ENCODE measurements around the gene PUDP.
"Not testable (repeated sequence)": the region's sequence is repeated elsewhere in the genome, so short reads cannot be mapped to it uniquely, and the experiment has no call there.

Gene PUDP

DNA sequence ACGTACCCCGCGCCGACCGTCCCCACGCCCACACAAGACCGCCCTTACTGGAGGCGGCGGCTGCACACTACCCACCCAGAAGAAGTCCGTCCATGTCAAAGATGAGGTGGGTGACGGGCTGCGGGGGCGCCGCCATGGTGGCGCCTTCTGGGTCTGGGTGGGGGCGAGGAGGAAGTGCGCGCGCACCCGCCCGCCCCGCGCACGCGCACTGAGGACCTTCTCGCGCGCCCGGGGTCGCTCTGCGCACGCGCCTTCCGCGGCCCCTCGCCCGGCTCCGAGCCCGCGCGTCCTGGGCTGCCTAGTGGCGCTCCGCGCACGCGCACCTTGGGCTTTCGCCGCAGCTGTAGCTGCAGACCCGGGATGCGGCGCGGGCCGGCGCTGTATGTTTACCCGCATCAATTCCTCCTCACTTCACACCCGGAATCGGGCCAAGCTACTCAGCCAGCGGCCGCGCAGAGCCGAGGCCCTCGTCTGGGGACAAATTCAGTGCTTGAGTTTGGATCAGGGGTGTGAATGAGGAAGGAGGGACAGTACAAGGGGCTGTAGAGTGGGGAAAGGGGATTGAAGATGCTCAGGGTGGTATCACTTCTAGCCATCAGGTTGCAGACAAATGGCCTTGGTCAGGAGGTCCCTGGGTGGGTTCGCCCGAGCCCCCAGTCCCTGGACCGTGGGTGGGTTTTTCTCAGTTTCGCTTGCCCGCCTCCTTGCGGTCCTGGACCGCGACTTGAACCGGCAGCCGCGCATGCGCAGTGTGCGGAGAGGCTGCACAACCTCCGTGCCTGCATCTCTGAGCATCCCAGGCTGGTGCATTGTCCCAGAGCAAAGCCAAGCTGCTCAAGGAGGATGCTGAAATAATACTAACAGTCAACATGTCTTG lies at the start of gene PUDP:
PUDP (minus strand) TSS at position 176 of the 877 bp plus-strand sequence; CDS start at position 136, 40 bp downstream.
- no peak for DNase-seq (ENCODE audit: low read depth, low spot score)

DNA sequence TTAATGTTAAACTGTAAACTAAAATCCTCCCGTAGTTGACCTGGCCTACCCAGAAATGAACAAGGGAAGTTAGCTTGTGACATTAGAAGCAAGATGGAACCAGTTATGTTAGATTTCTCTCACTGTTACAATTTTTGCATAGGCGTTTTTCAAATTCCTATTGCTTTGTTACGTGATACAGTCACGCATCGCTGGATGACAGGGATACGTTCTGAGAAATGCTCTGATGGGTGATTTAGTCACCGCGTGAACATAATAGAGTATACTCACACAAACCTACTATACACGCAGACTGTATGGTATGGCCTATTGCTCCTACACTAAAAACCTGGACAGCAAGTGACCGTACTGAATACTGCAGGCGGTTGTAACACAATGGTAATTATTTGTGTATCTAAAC lies 46.7 kb upstream of the PUDP start:
- no peak for DNase-seq (ENCODE audit: low read depth, low spot score)

GRCh38 chrX:7192871-7193270 lies 44.9 kb upstream of the PUDP start:
- DNase-seq (ENCODE audit: low read depth, low spot score) = no peak

DNA sequence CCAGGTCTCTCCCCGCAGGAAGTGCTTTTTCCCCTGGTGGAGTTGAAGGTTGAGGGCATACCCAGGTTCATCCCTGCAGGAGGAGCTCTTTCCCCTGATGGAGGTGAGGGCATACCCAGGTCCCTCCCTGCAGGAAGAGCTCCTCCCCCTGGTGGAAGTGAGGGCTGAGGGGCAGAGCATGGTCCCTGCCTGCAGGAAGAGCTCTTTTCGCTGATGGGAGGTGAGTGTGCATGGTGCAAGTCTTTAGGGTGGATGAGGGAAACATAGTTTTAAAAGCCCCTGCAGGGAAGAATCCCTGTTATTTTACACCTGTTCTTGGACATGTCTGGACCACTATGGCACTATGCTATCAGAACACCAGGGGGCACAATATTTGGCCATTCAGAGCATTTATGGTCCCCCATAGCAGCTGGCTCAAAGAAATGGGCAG lies 43.7 kb upstream of the PUDP start:
- no peak for DNase-seq (ENCODE audit: low read depth, low spot score)

DNA sequence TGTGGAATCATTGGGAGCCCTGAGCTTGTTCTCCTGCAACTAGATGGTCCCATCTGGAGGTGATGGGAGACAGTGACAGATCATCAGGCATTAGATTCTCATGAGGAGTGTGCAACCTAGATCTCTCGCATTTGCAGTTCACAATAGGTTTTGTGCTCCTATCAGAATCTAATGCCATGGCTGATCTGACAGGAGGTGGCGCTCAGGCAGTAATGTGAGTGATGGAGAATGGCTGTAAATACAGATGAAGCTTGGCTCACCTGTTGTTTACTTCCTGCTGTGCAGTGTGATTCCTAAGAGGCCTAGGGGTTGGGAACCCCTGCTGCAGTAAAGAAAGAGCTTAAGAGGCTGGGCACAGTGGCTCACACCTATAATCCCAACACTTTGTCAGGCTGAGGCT lies 42.2 kb upstream of the PUDP start:
- DNase-seq (ENCODE audit: low read depth, low spot score) = no peak

GRCh38 chrX:7188672-7189071 lies 40.7 kb upstream of the PUDP start:
- DNase-seq (ENCODE audit: low read depth, low spot score) = no peak

DNA sequence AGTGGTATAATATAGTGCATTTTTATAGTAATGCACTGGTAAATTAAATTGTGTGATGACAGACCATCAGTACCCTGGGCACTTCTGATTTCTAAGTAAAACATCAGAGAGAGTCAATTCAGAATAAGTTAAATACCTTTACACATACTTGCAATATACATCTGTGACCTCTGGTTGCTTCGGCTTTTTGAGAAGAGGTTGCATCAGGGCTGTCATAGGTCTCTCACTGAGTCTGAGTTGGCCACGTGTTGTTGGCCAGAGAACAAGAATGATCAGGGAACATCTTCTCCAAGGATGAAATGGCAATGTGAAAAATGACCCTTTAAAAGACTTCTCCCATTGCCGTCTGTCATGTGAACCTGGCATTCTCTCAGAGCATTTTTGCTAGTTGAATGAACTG lies 36.9 kb upstream of the PUDP start:
- no peak for DNase-seq (ENCODE audit: low read depth, low spot score)

- DNase-seq (ENCODE audit: low read depth, low spot score) = no peak
Measured at GRCh38 chrX:7179446-7179845, 31.5 kb upstream of the PUDP start.

- DNase-seq (ENCODE audit: low read depth, low spot score) = not testable (repeated sequence)
Measured at GRCh38 chrX:7178859-7179258, 30.9 kb upstream of the PUDP start.

GRCh38 chrX:7170898-7171297 lies 22.9 kb upstream of the PUDP start:
- DNase-seq (ENCODE audit: low read depth, low spot score) = no peak

DNA sequence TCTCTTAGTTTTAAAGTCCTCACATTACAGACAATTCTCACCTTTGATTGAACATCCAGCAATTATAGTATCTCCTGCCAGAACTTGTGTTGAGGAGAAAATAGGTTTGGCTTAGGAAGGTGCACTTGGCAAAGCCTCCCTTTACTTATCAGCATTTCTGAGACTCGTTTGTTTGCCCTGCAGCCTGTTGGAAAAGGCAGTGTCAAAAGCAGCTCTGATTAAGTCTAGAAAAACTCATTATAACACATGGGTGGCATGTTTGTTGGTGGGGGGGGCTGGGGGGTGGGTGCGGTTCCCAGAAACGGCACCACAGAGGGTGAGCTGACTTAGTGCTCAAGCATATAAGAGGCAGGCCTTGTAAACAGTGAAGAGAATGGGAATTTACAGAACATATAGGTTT lies 21.7 kb upstream of the PUDP start:
- DNase-seq (ENCODE audit: low read depth, low spot score) = no peak

DNA sequence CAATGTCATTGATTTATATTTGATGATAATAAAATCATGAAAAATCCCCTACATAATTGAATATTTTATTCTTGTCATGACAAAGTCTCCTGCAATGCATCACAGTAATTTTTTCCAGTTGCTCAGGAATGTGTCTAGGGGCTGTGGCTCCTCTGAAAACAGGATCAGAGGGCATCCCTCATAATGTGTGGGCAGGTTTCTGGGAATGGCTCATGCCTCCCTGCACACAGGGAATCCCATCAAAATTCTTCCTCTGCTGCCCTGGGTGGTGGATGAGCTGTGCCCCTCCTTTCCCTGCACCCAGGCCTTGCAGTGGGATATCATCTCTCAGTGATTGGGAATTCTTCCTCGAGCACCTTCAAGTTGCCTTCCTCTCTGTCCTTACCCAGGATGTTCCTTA lies 20.4 kb upstream of the PUDP start:
- no peak for DNase-seq (ENCODE audit: low read depth, low spot score)

DNA sequence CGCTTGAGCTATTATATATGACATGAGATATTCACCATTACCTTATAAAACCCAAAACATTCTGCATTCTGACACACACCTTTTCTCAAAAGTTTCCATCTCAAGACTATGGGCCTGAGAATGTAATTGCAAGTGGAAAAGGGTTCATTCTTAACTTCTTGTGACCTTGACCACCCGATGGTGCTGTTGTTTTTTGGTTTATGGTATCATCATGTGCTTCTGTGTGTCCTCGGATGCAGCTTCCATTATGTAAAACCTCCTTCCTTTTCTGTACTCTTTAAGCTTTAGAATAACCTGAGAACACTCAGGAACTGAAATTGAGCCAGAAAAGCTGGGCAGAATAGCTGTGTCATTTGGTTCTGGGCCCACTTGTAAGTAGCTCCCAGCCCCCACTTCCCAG lies 16.2 kb upstream of the PUDP start:
- DNase-seq (ENCODE audit: low read depth, low spot score) = no peak

DNA sequence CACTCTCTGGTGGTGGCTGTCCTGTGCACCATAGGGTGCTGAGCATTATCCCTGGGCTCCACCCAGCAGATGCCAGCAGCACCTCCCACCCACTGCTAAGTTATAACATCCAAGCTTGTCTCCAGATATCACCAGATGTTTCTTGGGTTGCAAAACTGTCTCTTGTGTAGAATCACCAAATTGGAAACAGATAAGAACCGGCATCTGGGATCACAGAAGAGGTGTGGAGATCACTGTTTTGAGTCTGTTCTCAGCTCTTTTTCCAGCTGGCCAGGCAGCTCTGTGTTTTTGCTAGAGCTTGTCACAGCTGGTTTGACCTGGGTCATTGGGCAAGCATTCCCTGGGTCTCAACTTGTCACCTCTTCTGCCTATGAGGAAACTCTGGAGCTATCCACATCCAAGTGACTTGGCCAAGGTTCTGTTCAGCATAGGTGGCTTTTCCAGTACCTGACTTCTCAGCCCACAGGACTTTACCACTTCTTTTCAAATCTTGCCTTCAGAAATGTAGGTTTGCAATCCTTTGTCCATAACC lies 15.3 kb upstream of the PUDP start:
- DNase-seq (ENCODE audit: low read depth, low spot score) = no peak

DNA sequence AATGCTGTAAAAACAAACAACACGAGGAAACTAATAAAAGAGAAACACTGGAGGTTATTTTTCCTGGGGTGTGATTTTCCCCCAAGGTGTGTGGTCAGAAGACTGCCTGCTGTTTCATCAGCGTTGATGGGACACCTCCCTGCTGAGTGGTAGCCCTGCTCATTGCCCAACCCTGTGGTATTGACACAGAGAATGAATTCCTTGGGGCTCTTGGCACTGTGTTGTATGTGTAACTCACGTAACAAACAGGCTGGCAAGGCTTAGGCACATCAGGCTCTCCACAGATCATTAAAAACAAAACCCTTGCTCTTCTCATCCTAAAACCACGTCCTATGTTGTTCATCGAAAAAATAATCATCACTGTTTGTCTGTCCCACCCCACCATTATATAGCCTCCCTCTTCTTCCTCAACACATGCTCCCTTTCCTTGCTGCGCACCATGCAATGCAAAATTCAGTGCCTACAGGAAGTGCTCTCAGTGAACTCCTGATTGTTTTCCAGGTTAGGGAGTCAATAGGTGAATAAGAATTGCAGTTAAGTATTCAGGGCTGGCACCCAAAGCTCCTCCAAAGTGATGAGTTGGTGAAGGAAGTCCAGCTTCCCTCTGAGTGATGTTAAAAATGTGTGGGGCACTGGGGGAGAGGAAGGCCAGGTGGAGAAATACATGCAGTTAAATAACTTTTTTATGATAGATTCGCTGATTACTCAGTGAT lies 11.4 kb upstream of the PUDP start:
- no peak for DNase-seq (ENCODE audit: low read depth, low spot score)

DNA sequence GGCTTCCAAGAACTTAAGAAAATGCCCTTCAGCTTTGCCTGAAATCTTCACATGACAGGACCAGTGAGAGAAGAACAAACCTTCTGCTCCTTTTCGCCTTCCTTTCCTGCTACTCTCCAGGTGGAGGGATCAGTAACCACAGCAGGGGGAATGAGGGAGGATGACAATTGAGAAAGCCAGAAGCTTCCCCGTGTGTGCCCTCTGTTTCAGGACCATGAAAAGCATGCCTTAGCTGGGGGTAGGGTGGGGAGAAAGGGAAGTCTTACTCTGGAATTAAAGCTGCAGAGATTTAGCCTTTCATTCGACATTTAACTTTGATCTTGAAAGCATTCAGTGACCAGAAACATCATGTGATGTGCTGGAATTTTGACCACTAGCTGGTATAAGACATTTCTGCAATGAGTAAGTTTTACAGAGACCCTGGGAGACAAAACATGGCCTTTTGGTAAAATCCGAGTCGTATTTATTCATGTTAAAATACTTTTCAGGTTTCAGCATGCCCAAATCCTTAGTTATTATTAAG lies 10.6 kb upstream of the PUDP start:
- no peak for DNase-seq (ENCODE audit: low read depth, low spot score)

- DNase-seq (ENCODE audit: low read depth, low spot score) = no peak
Measured at GRCh38 chrX:7156879-7157278, 8.9 kb upstream of the PUDP start.

DNA sequence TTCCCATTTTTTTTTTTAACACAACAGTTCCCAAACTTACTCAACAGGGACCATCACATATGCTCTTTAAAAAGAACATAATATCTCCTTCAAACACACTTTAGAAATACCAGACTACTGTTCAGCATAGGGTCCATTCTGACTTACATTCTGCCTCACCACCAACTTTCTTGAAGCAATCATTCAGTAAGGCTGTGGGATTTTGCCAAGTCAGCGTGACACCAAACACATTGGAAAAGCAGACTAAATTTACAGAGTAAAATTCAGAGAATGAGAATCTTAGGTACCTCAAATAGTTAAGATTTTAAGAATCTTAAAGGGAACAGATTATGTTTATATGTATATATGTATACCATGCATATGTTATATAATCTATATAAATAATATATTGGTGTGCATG lies 7.2 kb upstream of the PUDP start:
- no peak for DNase-seq (ENCODE audit: low read depth, low spot score)

GRCh38 chrX:7154041-7154597 lies 6.2 kb upstream of the PUDP start:
- DNase-seq (ENCODE audit: low read depth, low spot score) = no peak

- no peak for DNase-seq (ENCODE audit: low read depth, low spot score)
Measured at GRCh38 chrX:7153231-7153630, 5.3 kb upstream of the PUDP start.

DNA sequence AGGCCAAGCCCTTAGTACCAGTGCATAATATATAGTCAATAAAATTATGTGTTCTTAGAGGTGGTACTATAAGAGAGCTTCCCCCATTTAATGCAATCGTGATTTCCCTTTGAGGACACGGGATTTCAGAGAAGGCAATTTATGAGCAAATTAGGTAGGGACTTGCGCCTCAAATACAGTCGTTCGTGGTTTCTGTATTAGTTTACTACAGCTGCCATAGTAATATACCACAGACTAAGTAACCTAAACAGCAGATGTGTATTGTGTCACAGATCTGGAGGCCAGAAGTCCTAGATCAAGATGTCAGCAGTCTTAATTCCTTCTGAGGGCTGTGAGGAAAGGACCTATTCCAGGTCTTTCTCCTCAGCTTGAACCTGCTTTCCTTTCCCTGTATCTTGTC lies 1.5 kb upstream of the PUDP start:
- no peak for DNase-seq (ENCODE audit: low read depth, low spot score)

DNA sequence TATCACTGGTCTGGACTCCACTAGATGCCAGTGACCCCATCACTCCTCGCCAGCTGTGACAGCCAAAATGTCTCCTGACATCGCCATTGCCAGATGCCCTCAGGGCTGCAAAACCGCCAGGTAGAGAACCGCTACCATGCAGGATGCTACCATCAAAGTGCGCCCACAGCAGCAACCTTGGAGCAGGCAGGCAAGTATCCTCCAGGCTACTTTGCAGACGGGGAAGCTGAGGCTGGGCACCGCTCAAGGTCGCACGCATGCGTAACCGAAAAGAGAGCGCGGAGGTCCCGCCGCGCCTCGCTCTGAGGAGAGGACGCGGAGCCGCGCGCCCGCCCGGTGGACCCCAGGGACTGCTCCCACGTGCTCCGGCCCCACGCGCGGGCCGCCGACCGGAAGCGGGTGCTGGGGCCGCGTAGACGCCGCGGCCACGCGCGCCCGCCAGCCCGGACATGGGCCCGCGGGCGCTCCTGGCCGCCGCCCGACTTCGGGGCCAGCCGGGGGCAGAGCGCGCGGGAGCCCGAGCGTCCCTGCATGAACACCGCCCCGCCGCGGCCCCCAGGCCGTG lies 458 bp downstream of the PUDP start, which contains the start of gene STS:
STS (plus strand) TSS at position 300 of the 565 bp plus-strand sequence. CDS start 105,488 bp downstream, outside the sequence.
- no peak for DNase-seq (ENCODE audit: low read depth, low spot score)
